Nasal cavity respiratory epithelium epithelial cell of viscerocranial mucosa (primary cell): ENCODE measurements around the gene ESYT1. TPM values are rescaled to one million over a fixed set of nuclear protein-coding genes. Genes with fewer than 3 reads are reported as not detected.

Experiments
- total RNA-seq: library from RNA; depleted of rRNA; stranded (reverse); fragments of >200 nt; gene quantifications from 2 replicates; pipeline ENCODE4 v1.2.3, GENCODE V29; 2014

Gene ESYT1, protein sequence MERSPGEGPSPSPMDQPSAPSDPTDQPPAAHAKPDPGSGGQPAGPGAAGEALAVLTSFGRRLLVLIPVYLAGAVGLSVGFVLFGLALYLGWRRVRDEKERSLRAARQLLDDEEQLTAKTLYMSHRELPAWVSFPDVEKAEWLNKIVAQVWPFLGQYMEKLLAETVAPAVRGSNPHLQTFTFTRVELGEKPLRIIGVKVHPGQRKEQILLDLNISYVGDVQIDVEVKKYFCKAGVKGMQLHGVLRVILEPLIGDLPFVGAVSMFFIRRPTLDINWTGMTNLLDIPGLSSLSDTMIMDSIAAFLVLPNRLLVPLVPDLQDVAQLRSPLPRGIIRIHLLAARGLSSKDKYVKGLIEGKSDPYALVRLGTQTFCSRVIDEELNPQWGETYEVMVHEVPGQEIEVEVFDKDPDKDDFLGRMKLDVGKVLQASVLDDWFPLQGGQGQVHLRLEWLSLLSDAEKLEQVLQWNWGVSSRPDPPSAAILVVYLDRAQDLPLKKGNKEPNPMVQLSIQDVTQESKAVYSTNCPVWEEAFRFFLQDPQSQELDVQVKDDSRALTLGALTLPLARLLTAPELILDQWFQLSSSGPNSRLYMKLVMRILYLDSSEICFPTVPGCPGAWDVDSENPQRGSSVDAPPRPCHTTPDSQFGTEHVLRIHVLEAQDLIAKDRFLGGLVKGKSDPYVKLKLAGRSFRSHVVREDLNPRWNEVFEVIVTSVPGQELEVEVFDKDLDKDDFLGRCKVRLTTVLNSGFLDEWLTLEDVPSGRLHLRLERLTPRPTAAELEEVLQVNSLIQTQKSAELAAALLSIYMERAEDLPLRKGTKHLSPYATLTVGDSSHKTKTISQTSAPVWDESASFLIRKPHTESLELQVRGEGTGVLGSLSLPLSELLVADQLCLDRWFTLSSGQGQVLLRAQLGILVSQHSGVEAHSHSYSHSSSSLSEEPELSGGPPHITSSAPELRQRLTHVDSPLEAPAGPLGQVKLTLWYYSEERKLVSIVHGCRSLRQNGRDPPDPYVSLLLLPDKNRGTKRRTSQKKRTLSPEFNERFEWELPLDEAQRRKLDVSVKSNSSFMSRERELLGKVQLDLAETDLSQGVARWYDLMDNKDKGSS
- total RNA-seq = 235 and 281 TPM in 2 replicates

DNA sequence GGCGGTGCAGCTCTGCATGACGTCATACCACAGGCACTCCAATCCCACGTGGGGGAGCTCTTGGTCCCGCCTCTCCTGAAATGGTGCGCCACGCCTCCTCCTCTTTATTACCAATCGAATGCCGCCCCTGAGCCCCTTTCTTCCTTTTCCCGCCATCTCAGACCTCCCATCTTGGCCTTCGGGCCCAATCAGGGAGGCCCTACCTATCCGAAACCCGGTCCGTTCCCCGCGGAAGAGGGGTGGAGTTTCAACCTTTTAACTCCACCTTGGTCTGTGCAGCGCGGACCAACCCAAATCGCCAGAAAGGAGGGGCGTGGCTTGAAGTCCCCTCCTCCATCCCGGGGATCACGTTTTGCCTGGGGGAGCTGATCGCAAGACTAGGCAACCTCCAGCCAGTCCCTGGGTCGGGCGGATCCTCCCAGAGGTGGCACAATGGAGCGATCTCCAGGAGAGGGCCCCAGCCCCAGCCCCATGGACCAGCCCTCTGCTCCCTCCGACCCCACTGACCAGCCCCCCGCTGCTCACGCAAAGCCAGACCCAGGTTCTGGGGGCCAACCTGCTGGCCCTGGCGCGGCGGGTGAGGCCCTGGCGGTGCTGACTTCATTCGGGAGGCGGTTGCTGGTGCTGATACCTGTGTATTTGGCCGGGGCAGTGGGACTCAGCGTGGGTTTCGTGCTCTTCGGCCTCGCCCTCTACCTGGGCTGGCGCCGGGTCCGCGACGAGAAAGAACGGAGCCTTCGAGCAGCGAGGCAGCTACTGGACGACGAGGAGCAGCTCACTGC is at the start of gene ESYT1:
TSS of gene ESYT1 (plus strand) at position 380 of the 782 bp plus-strand sequence. CDS start at position 433, 53 bp downstream.

DNA sequence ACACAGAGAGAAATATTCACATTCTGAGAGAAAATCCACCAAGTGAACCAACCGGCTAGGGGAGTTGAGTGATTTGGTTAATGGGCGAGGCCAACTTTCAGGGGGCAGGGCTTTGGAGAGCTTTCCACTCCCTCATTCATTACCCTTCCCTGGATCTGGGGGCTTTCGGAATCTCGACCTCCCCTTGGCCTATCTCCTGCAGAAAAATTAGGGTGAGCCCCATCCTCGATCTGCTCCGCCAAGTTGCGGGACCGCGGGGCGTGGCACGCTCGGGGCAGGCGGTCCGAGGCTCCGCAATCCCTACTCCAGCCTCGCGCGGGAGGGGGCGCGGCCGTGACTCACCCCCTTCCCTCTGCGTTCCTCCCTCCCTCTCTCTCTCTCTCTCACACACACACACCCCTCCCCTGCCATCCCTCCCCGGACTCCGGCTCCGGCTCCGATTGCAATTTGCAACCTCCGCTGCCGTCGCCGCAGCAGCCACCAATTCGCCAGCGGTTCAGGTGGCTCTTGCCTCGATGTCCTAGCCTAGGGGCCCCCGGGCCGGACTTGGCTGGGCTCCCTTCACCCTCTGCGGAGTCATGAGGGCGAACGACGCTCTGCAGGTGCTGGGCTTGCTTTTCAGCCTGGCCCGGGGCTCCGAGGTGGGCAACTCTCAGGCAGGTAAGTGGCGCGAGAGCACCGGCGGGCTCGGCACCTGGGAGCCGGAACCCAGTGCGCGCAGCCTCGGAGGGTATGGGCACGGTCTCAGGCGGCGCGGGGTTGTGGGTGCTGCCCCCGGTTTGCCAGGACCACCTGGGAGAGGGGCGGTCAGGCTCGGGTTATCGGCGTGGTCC is 48.1 kb upstream of the ESYT1 start, which contains the start of gene ERBB3:
TSS of gene ERBB3 (plus strand) at position 443 of the 833 bp plus-strand sequence. CDS start at position 579, 136 bp downstream.

DNA sequence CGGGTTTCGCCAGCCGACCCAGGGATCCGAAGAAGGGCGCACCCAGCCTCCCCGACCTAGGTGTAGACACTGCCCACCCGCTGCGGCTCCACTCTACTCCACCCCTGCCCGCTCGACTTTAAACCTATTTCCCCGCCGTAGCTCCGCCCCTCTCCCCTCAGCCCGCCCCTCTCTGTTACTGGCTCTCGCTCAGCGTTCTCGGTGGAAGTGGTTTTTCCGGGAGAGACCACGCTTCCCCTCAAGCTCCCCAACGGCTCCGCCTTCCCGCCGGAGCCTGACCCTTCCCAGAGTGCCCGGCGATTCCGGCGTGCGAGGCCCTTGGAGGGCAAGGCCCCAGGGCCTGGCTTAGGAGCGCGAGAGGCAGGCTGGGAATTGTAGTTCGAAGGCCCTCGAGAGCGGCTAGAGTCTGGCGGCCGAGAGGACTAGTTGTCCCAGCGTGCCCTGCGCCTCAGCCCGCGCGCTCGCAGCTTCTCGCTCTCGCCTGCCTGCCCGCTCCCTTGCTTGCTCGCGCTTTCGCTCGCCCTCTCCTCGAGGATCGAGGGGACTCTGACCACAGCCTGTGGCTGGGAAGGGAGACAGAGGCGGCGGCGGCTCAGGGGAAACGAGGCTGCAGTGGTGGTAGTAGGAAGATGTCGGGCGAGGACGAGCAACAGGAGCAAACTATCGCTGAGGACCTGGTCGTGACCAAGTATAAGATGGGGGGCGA is 23.8 kb upstream of the ESYT1 start, which contains the start of gene PA2G4:
TSS of gene PA2G4 (plus strand) at position 451 of the 706 bp plus-strand sequence. CDS start at position 630, 179 bp downstream.

DNA sequence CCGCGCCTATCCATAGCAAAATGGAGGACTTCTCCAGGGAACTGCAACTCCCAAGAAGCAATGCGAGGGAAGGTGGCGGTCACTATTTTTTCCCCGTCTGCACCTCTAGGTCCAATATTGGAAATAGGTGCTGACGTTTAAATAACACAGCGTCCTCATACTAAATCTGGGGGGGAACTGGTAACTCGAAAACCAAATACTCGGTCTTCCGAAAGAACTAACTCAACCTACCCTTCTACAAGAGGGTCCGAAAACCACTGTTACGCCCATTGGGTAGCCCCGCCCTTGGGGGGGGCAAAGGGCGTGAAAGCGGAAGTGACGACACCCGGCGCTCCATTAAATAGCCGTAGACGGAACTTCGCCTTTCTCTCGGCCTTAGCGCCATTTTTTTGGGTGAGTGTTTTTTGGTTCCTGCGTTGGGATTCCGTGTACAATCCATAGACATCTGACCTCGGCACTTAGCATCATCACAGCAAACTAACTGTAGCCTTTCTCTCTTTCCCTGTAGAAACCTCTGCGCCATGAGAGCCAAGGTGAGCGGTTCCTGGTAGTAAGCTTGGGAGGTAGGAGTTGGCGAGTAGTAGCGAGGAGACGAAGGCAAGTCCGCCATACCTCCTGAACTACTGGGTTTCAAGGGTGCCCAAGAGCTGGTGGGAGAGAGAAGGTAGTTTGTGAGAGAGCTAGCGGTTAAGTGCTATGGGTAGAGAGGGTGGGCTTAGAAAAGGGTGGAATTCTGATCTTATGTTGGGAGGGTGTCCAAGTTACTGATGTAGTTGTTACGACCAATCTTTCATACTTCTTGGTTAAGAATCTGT is 11.6 kb upstream of the ESYT1 start, which contains the start of gene RPL41:
TSS of gene RPL41 (plus strand) at position 367 of the 815 bp plus-strand sequence.

DNA sequence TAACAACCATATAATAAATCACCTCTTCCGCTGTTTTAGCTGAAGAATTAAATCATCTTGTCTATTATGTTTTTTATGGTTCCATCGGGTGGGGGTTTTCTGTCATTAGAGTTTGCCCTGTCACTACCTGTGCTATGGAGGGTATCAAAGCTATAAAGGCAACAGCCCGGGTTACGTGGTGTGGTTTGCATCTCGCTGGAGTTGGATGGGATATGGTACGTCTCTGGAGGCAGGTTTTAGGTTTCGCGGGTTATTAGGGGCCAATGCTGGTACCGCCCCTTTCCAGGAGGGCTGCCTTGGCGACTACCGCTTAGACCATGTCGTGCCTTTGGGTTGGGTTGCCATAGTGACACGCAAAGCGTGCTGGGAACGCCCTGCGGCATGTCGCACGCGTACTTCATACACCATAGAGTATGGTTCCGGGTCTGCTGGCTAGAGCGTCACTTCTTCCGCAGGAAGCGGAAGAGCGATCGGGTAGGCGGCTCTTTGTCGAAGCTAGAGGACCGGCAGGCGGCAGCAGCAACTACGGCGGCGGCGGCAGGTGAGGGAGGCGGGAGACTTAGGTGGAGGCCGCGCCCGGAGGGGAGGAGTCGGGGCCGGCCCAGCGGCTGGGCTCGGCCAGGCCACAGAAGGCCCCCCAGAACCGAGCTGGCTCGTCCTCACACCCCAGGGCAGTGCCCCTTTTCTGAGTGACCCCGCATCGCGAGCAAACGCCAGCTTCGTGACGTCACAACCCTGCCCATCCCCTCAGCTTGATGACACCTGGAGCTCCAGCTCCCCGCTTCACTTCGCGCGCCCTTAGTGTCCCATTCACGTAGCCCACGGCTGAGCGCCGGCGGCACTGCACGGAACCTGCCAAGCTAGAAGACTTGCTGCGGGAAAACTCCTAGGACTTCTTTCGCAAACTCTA is 10.0 kb upstream of the ESYT1 start, which contains the start of gene ZC3H10:
TSS of gene ZC3H10 (plus strand) at position 489 of the 910 bp plus-strand sequence. CDS start 2,297 bp downstream, outside the sequence.

DNA sequence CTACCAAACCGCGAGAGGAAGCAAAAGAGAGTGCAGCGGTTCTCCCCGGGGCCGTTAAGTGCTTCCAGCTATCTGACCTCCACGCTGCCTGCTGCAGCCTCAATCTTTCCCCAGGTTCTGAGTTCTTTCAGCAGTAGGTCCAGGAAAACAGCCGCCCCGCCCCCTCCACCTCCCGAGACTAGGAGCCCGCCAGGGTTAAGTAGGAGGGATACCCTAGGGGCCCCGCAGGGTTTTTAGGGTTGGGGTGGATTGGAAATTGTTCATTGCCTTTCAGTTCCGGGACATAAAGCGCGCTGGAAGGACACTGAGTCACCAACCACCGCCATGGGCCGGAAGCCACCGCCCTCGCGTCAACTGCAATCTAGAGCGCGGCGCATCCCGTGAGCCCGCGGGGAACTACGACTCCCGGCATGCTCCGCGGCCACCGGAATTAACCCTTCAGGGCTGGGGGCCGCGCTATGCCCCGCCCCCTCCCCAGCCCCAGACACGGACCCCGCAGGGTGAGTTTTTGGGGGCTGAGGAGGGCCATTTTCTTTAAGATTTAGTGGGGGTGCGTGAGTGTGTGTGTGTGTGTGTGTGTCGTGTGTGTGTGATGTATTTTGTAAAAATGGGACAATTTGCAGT is 24.2 kb downstream of the ESYT1 start, which contains the start of gene MYL6B:
TSS of gene MYL6B (plus strand) at position 456 of the 624 bp plus-strand sequence. CDS start 1,332 bp downstream, outside the sequence.

DNA sequence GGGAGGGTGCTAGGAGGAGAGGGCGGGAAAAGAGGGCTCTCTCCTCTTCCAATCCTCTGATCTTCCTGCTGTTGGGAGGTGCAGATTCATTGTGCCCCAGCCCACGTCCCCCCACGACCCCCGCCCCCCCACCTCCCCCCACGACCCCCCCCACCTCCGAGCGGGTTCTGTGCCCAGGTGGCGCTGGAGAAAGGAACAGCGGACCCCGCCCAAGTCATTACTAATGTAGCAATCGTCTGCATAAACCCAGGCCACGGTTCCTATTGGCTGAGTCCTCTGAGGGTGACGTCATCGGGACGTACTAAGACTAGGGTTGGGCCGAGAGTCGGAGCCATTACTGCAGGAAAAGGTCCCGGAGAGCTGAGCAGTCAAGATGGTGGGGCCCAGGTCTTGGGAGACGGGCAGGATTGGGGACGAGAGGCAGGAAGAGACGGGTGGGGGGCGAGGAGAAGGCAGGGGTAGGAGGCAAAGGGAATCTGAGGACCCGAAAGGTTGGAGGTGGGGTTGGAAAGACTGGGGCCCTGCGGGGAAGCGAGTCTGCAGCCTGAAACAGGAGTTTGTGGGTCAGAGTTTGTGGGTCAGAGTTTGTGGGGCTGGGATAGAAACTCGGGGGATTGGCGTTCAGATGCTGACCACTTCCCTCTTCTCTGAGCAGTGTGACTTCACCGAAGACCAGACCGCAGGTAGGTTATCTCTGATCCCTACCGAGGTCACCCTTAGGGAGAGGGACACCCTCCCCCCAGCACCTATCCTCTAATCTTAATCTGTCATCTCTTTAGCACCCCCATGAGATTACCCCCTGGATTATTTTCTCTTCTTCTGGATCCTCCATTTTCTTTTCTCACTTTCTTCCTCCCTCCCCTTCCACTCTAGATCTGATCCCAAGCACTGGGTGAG is 30.2 kb downstream of the ESYT1 start, which contains the start of gene MYL6:
TSS of gene MYL6 (plus strand) at position 331 of the 897 bp plus-strand sequence. CDS start at position 374, 43 bp downstream.

DNA sequence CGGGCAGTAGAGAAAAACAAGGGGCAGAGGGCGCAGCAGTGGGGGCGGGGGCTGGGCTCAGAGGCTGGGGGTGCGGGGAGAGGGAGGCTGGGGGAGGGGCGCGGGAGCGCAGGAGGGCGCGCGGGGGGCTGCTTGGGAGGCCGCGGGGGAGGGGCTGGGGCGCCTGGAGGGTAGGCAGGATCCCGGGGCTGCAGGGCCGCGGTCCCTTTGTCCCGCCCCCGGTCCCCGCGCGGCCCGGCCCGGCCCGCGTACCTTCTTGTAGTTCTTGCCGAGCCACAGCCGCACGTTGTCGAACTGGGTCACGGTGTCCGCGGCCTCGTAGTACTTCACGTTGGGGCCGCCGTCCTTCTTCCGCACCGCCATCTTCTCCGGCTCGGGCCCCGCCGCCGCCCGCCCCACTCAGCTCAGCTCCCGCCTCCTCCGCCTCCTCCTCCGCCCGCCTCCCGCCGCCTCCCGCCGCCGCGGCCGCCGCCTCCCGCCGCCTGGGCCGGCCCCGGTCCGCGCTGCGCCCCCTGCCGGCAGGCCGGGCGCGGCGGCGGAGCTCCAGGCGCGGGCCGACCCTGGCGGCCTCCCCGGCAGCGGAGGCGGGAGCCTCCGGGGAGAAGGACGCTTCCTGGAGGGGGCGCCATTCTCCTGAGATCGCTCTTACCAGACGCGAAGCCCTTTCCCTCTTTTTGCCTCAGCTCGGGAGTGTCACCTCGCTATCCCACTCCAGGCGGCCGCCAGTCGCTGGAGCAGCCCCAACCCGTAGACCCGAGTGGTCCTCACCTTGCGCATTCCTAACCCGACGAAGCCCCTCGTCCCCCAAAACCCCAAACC is 61.2 kb downstream of the ESYT1 start, which contains the start of gene SMARCC2:
TSS of gene SMARCC2 (minus strand) at position 385 of the 819 bp plus-strand sequence. CDS start at position 363, 22 bp downstream.

Other genes with a start within 250 kb of the ESYT1 start
- 28.3 and 30.8 TPM in 2 replicates for gene PYM1, start 200.4 kb upstream of the ESYT1 start, total RNA-seq
- gene DGKA, start 197.1 kb upstream of the ESYT1 start, total RNA-seq = 72.5 and 117 TPM in 2 replicates
- 1.3 and 1.4 TPM in 2 replicates for gene PMEL, start 162.2 kb upstream of the ESYT1 start, total RNA-seq
- gene CDK2, start 161.4 kb upstream of the ESYT1 start, total RNA-seq = 8.3 and 10.6 TPM in 2 replicates
- 49.9 and 80.6 TPM in 2 replicates for gene RAB5B, start 154.2 kb upstream of the ESYT1 start, total RNA-seq
- 3.4 and 4.9 TPM in 2 replicates for gene SUOX, start 131.0 kb upstream of the ESYT1 start, total RNA-seq
- 0.34 and 1.1 TPM in 2 replicates for gene IKZF4, start 107.2 kb upstream of the ESYT1 start, total RNA-seq
- 55.4 and 78.7 TPM in 2 replicates for gene RPS26, start 86.3 kb upstream of the ESYT1 start, total RNA-seq
- 35.2 and 43.9 TPM in 2 replicates for gene ERBB3, start 48.1 kb upstream of the ESYT1 start, total RNA-seq
- gene PA2G4, start 23.7 kb upstream of the ESYT1 start, total RNA-seq = 229 and 242 TPM in 2 replicates
- 2,819 and 3,070 TPM in 2 replicates for gene RPL41, start 11.6 kb upstream of the ESYT1 start, total RNA-seq
- gene ZC3H10, start 10.0 kb upstream of the ESYT1 start, total RNA-seq = 2.2 and 4.8 TPM in 2 replicates
- gene MYL6B, start 24.3 kb downstream of the ESYT1 start, total RNA-seq = 18.1 and 22.6 TPM in 2 replicates
- 432 and 539 TPM in 2 replicates for gene MYL6, start 30.1 kb downstream of the ESYT1 start, total RNA-seq
- gene SMARCC2, start 61.2 kb downstream of the ESYT1 start, total RNA-seq = 16.7 and 41.8 TPM in 2 replicates
- gene RNF41, start 93.7 kb downstream of the ESYT1 start, total RNA-seq = 124 and 160 TPM in 2 replicates
- 24.6 and 35.9 TPM in 2 replicates for gene NABP2, start 96.1 kb downstream of the ESYT1 start, total RNA-seq
- under 0.01 and 0.28 TPM in 2 replicates for gene SLC39A5, start 101.8 kb downstream of the ESYT1 start, total RNA-seq
- gene ANKRD52, start 130.1 kb downstream of the ESYT1 start, total RNA-seq = 10.6 and 40.3 TPM in 2 replicates
- gene COQ10A, start 138.7 kb downstream of the ESYT1 start, total RNA-seq = 2.9 and 4.1 TPM in 2 replicates
- gene CS, start 172.1 kb downstream of the ESYT1 start, total RNA-seq = 106 and 188 TPM in 2 replicates
- 51.6 and 53.0 TPM in 2 replicates for gene CNPY2, start 187.7 kb downstream of the ESYT1 start, total RNA-seq
- 21.9 and 27.0 TPM in 2 replicates for gene PAN2, start 205.7 kb downstream of the ESYT1 start, total RNA-seq
- gene IL23A, start 210.6 kb downstream of the ESYT1 start, total RNA-seq = 0.21 and 0.34 TPM in 2 replicates
- 56.0 and 105 TPM in 2 replicates for gene STAT2, start 231.8 kb downstream of the ESYT1 start, total RNA-seq
- not detected in 2 replicates for gene APOF, start 234.6 kb downstream of the ESYT1 start, total RNA-seq